ENCODE data around the gene TNRC6C. TPM values are rescaled to one million over a fixed set of nuclear protein-coding genes. Genes with fewer than 3 reads are reported as not detected.

Gene TNRC6C
- total and polyA plus RNA-seq, 9 of the 15 experiments (the other 6 are each of a cell fraction or from before 2014, with no cell fraction given): 0.20 to 4.9 (median 2.3) TPM

GRCh38 chr17:78105551-78105950, 147.0 kb downstream of the TNRC6C start (continued):
- no peak for TF ChIP-seq HMGN3 (IDR thresholded peaks at IDR 0.05; ENCODE audit: borderline replicate concordance, extremely low read depth, insufficient read length, low read depth, low read length)
- no peak for TF ChIP-seq TFAM (CRISPR knock-in tag; conservative IDR thresholded peaks at IDR 0.05)
- no peak for TF ChIP-seq POLR2A (conservative IDR thresholded peaks at IDR 0.05)

GRCh38 chr17:78106211-78106610, 147.7 kb downstream of the TNRC6C start:
- ChIA-PET CTCF (ENCODE audit: low intra/inter-chr PET ratio) (no interaction called here), POLR2A (interaction anchor here (0.5 to 0.8 kb wide), 2 partner anchors 16 to 21 kb away, joined by 3 to 6 read pairs; no protein-coding TSS in a partner anchor)
- no peak overlapping the region for H3K4me3 ChIP-seq
- ATAC-seq (no peak), DNase-seq (ENCODE audit: extremely low read depth in 1 of 4, low spot score in 3 of 4) (no peak), FAIRE-seq (no peak)
- H3K4me2 ChIP-seq (ENCODE audit: insufficient read depth, low read length): no peak overlapping the region
- no peaks in the 10 kb centered on the region for H4K20me1 ChIP-seq (replicated peaks; ENCODE audit: control insufficient read depth, insufficient read depth, low read length)
- BruUV-seq (replicated peaks): no TSS peak
- H3K79me2 ChIP-seq (ENCODE audit: control insufficient read depth, insufficient read depth, low read length): peaks cover 3% of the 10 kb centered on the region; the same call in 2 of the 3 replicates
- no peaks in the 10 kb centered on the region for H3K9me1 ChIP-seq (ENCODE audit: control insufficient read depth, insufficient read depth, low read length)
- H3K9me3 ChIP-seq (replicated peaks; ENCODE audit: control insufficient read depth, insufficient read depth, low read depth, low read length): peaks cover 4% of the 10 kb centered on the region
- WGBS (ENCODE audit: insufficient coverage, low coverage, missing lambda C conversion rate): 80% methylated on average over 9 of the region's 15 CpGs
- no peak overlapping the region for H3K27ac ChIP-seq (ENCODE audit: extremely low read depth, low read depth, low read length)
- H3K9ac ChIP-seq (ENCODE audit: insufficient read depth in 1 of 2, low read depth in 2 of 2, low read length in 2 of 2): no peak overlapping the region
- H2AFZ ChIP-seq (ENCODE audit: low read depth, low read length): no peak overlapping the region
- in situ Hi-C loops (cut with MboI) (no loop called here), intact Hi-C loops (cut with micrococcal nuclease) (no loop called here)
- H3K4me1 ChIP-seq (replicated peaks in 1 of 2; ENCODE audit: control insufficient read depth in 2 of 2, insufficient read depth in 2 of 2, low read length in 2 of 2): peaks cover 0 to 21% of the 10 kb centered on the region in 2 experiments; a peak in 3 of 5 replicates
- H3K36me3 ChIP-seq (ENCODE audit: control insufficient read depth, insufficient read depth, low read length): peaks cover 47% of the 10 kb centered on the region; the same call in 2 of the 3 replicates
- H3K27me3 ChIP-seq (ENCODE audit: control insufficient read depth in 2 of 2, insufficient read depth in 2 of 2, low read length in 2 of 2): no peaks in the 10 kb centered on the region
- TF ChIP-seq SETDB1 (IDR thresholded peaks at IDR 0.05; ENCODE audit: low read length) (no peak), BCOR (IDR thresholded peaks at IDR 0.05) (no peak), ZNF197 (CRISPR knock-in tag; IDR thresholded peaks at IDR 0.05; ENCODE audit: low read depth) (no peak), NR2C1 (IDR thresholded peaks at IDR 0.05) (no peak), NR2C1 (tag; IDR thresholded peaks at IDR 0.05) (no peak), ZNF12 (CRISPR knock-in tag; IDR thresholded peaks at IDR 0.05) (no peak), TRIM25 (IDR thresholded peaks at IDR 0.05; ENCODE audit: borderline replicate concordance) (no peak), ESRRB (CRISPR knock-in tag; IDR thresholded peaks at IDR 0.05; ENCODE audit: borderline replicate concordance) (no peak), ZNF512 (tag; IDR thresholded peaks at IDR 0.05) (no peak), PHF20 (IDR thresholded peaks at IDR 0.05; ENCODE audit: partially characterized antibody) (no peak), SREBF2 (CRISPR knock-in tag; IDR thresholded peaks at IDR 0.05) (no peak), U2AF2 (optimal IDR thresholded peaks at IDR 0.05; ENCODE audit: low read depth, low read length) (no peak), RCOR1 (IDR thresholded peaks at IDR 0.05; ENCODE audit: borderline replicate concordance in 1 of 2, low read depth in 2 of 2, low read length in 2 of 2) (no peak), TRIM24 (IDR thresholded peaks at IDR 0.05) (no peak), MEF2D (tag; conservative IDR thresholded peaks at IDR 0.05; ENCODE audit: low read depth) (no peak), ATF7 (IDR thresholded peaks at IDR 0.05) (no peak), CREM (IDR thresholded peaks at IDR 0.05; ENCODE audit: low read depth) (no peak), RBM39 (optimal IDR thresholded peaks at IDR 0.05; ENCODE audit: low read depth, low read length) (no peak), CAMTA2 (CRISPR knock-in tag; conservative IDR thresholded peaks at IDR 0.05) (no peak)
